ENCODE measurements around the gene SOX1.

DNA sequence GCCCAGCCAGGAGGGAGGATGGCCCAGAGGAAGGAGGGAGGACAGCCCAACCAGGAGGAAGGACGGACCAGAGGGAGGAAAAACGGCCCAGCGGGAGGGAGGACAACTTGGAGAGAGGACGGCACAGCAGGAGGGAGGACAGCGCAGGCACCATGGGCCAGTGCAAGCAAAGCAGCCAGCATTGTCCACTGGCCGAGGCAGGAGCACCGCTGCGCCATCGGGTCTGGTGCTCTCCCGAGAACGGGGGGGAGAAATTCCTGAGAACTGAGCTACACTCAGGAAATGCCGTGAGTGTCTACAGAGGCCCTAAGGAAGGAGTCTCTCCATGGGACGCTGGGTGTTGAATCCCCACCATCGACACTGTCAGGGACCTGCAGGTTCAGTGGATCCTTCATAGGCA, 38.5 kb upstream of the SOX1 start:
- no peak for TF ChIP-seq POLR2A (IDR thresholded peaks at IDR 0.05)
- TF ChIP-seq, protein P1, sequence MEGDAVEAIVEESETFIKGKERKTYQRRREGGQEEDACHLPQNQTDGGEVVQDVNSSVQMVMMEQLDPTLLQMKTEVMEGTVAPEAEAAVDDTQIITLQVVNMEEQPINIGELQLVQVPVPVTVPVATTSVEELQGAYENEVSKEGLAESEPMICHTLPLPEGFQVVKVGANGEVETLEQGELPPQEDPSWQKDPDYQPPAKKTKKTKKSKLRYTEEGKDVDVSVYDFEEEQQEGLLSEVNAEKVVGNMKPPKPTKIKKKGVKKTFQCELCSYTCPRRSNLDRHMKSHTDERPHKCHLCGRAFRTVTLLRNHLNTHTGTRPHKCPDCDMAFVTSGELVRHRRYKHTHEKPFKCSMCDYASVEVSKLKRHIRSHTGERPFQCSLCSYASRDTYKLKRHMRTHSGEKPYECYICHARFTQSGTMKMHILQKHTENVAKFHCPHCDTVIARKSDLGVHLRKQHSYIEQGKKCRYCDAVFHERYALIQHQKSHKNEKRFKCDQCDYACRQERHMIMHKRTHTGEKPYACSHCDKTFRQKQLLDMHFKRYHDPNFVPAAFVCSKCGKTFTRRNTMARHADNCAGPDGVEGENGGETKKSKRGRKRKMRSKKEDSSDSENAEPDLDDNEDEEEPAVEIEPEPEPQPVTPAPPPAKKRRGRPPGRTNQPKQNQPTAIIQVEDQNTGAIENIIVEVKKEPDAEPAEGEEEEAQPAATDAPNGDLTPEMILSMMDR (IDR thresholded peaks at IDR 0.05): no peak
- no peak for TF ChIP-seq POLR2AphosphoS5 (IDR thresholded peaks at IDR 0.05)
- TF ChIP-seq EP300 (IDR thresholded peaks at IDR 0.05): no peak
